Stimulated activated CD8-positive, alpha-beta memory T cell treated with anti-CD3 and anti-CD28 coated beads, Interleukin-12 subunit alpha, Interleukin-12 subunit beta, amount 100 ng/mL, for 1 hour (primary cell): ENCODE measurements around the gene POU6F1.

ENCODE experiments used
- DNase-seq: peaks from one replicate; pipeline ENCODE4 v3.0.0-alpha.2; 2020; ENCODE audit warnings: low read depth

POU6F1 gene

GRCh38 chr12:51156245-51156765 is 61.6 kb downstream of the POU6F1 start:
- DNase-seq, result no peak

GRCh38 chr12:51152953-51153352 is 64.9 kb downstream of the POU6F1 start:
- DNase-seq, result no peak

- DNase-seq, result no peak
These were observed 67.1 kb downstream of the POU6F1 start for GRCh38 chr12:51150777-51151176.

- DNase-seq, result no peak
These were observed 70.6 kb downstream of the POU6F1 start for GRCh38 chr12:51147309-51147708.

- no peak for DNase-seq
These were observed 78.5 kb downstream of the POU6F1 start for GRCh38 chr12:51139292-51139844.
